GM12892 (cell line): Measurements from ENCODE around the gene CYB5A.
A peak's percentile ranks its signal among the peaks of the same experiment; 100 is the strongest.

ENCODE experiments used
- DNase-seq: peaks from one replicate; pipeline ENCODE4 v3.0.0; 2011; ENCODE audit not compliant: insufficient read length
- FAIRE-seq: peaks from 2 replicates; lab custom pipeline; 2011; peaks lifted over from hg19 to GRCh38; lab: Jason Lieb, UNC
- POLR2A ChIP-seq: IDR thresholded peaks from 2 replicates; pipeline ENCODE4 v1.6.1; 2011; ENCODE audit warnings: low read depth, low read length, control low read depth
- POLR2AphosphoS5 ChIP-seq: IDR thresholded peaks from 2 replicates; pipeline ENCODE4 v1.6.1; 2011; ENCODE audit warnings: low read depth, low read length, control low read depth
- TAF1 ChIP-seq: IDR thresholded peaks from 2 replicates; pipeline ENCODE4 v1.6.1; 2011; ENCODE audit warnings: low read depth, mild to moderate bottlenecking, control low read depth, low read length, borderline replicate concordance

CYB5A gene

DNA sequence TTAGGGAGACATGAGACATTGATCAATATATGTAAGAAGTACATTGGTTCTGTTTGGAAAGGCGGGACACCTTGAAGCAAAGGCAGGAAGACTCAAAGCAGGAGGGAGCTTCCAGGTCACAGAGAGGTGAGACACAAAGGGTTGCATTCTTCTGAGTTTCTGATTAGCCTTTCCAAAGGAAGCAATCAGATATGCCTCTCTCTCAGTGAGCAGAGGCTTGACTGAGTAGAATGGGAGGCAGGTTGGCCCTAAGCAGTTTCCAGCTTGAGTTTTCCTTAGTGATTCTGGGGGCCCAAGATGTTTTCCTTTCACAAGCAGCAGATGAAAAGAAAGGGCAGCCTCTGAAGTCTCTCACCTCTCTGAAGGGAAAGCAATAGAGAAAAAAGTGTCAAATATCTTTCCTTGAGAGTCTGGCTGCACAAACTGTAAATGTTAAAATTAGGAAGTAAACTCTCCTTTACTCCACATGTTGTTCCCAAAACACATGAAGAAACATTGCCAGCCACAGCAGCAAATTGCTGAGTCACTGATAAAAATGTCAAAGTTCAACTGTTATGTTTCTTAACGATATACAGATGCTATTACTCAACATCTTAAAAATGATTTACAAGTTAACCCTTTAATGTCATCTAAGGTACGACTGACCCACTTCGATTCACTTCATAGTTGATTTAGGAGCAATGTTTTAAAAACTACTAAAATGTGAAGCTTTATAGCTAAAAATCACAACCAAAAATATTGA is 40.3 kb downstream of the CYB5A start:
- DNase-seq (no peak), FAIRE-seq (no peak)
- TF ChIP-seq POLR2AphosphoS5 (no peak), POLR2A (no peak), TAF1 (no peak)

DNA sequence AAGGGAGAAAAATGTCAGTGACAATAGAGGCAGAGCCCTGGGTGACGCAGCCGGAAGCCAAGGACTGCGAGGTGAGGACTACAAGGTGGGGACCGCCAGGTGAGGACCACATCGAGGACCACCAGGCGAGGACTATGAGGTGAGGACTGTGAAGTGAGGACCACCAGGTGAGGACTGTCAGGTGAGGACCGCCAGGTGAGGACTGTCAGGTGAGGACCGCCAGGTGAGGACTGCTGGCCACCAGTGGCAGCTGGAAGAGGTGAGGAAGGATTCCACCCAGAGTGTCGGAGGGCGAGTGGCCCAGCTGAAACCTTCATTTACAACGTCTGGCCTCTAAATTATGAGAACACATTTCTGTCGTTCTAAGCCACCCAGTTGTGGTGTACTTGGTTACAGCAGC is 41.6 kb downstream of the CYB5A start:
- TF ChIP-seq TAF1 (no peak), POLR2A (no peak), POLR2AphosphoS5 (no peak)
- no peak for FAIRE-seq
- no peak for DNase-seq

DNA sequence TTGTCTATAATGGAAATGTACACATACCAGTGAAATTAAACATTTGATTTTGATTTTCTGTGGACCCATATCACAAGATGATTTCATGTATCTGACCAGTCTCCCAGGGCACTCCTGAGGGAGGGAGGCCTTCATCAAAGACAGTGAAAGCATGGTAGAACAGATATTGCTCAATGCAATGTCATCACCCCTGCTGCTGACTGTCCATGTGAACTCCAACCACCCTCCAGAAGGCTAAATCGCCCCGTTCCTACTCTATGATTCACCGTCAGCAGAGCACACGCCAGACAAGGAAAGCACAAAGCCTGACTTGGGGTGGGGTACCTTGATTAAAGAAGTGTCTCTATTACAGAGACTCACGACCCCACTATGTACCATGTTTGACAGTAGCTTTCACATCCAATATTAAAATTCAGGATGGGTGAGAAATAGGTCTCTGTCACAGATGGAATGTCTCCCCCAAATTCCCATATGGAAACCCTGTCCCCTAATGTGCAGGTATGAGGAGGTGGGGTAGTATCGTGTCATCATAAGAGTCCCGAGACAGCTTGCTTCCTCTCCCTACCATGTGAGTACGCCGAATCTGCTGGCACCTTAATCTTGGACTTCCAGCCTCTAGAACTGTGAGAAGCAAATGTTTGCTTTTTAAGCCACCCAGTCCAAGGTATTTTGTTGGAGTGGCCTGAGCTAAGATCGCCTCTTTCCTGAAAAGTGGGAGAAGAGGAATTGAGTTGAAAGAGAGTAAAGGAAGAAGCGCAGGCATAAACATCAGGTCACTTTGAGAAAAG is 42.4 kb downstream of the CYB5A start:
- no peak for TF ChIP-seq TAF1
- TF ChIP-seq POLR2A = no peak
- TF ChIP-seq POLR2AphosphoS5 = no peak
- no peak for FAIRE-seq
- DNase-seq = no peak

DNA sequence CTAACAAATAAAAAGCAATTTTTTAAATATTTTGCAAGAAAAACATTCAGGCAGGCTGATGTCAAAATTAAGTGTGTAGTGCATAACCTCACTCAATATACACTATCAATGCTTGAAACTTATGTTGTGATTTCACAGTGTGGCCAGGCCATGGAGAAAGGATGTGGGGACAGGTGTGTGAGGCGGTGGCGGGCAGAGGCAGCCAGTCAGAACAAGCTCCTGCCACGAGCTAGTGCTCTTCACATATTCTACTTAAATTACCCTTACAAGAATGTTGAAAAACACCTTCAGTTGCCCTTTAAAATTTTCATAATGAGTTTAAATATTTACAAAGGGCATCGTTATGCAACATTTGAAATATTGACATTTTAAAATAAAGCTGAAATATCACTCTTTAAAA is 43.2 kb downstream of the CYB5A start:
- FAIRE-seq = no peak
- DNase-seq = no peak
- TF ChIP-seq TAF1 (no peak), POLR2AphosphoS5 (no peak), POLR2A (no peak)

DNA sequence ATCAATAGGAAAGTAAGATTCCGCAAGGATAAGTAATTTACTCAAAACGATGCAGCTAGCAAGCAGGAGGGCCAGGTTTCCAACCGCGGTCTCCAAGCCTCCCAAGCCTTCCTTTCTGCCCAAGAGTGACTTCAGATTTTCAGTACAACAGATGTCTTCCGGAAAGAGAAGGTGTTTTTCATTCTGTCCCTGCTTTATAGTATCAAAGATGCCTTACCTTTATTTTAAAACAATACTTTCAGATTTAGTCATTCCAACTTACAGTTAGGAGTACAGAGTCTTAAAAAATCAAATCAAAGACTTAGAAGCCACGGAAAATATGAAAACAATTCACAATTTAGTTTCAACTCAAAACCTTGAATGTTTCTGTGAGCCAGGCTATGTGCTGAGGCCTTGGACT is 43.6 kb downstream of the CYB5A start:
- DNase-seq (no peak), FAIRE-seq (no peak)
- no peak for TF ChIP-seq POLR2A
- no peak for TF ChIP-seq TAF1
- no peak for TF ChIP-seq POLR2AphosphoS5

DNA sequence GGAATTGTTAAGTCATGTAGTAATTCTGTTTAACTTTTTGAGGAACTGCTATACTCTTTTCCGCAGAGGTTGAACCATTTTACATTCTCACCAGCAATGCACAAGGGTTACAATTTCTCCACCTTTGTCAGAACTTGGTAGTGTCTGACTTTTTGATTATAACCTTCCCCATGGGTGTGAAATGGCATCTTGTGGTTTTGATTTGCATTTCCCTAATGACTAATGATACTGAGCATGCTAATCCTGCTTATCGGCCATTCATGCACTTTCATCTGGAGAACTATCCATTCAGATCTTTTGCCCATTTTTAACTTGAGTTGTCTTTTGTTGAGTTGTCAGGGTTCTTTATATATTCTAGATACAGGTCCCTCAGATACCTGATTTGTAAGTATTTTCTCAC is 47.2 kb downstream of the CYB5A start:
- TF ChIP-seq TAF1 (no peak), POLR2A (no peak), POLR2AphosphoS5 (no peak)
- DNase-seq = no peak
- no peak for FAIRE-seq

DNA sequence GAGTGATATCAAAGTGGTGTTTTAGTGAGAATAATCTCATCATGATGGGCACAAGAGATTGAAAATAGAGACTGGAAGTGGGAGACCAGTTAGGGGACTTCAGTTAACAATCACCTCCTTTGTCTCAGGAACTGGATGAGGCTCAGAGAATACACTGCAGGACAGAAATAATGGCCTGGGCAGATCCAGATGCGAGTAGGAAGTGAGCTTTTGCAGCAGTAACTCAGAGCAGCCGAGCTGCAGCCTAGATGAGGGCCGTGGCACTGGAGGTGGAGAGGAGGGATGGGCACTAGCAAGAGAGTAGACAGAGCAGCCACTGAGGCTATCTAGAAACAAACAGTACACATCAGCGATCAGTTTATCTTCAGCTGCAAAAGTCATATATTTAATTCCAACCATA is 48.6 kb downstream of the CYB5A start:
- FAIRE-seq = no peak
- TF ChIP-seq POLR2AphosphoS5 = no peak
- no peak for TF ChIP-seq TAF1
- no peak for TF ChIP-seq POLR2A
- DNase-seq = no peak

DNA sequence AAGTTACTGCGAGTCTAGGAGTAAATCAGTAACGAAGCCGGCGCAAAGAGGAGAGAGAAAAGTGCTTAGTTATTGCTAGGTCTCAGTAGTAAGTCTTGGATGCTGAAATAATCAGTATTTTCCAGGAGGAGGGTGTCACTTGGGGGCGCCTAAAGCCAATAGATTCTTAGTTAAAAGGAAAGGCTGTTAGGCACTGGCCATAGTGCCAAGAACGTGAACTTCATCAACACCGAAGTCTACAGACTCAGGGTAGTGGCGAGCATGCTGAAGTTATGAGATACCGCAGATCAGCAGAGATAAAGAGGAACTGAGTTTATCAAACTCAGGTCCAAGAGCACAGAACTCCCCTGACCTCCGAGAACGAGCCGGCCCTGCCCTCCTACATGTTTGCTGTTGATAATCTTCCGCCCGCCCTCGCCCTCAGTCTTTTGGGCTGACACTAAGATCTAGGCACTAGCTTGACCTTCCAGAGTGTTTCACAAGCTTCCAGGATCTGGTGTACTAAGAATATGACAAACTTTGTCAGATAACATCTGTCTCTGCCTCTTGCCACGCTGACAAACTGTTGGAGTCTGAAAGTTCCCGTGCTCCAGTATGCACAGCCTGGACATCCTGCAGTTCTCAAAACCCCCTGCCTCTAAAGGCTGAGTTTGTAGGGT is 49.2 kb downstream of the CYB5A start:
- TF ChIP-seq POLR2AphosphoS5 (no peak), POLR2A (no peak), TAF1 (no peak)

DNA sequence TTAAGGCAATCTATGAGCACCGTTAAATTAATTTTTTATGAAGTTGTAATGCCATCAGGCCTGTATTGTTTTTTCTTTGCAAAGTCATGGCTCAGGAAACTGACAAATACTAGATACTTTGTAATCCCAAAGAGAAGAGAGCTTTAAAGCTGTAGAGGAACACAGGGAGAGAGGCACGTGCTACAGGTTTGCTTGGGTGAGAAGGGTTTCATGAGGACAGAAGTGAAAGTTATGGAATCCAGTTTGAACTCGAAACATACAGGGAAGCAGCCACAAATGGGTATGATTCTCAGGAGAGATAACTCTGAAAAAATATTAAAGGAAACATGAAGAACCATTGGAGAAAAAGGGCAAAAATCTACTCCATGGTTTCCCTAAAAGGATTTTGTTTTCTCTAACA is 49.8 kb downstream of the CYB5A start:
- FAIRE-seq (no peak), DNase-seq (no peak)
- TF ChIP-seq POLR2A = no peak
- no peak for TF ChIP-seq TAF1
- no peak for TF ChIP-seq POLR2AphosphoS5

More for the DNA sequence above, 49.2 kb downstream of the CYB5A start:
- FAIRE-seq (peak; percentile 21), DNase-seq (no peak)

DNA sequence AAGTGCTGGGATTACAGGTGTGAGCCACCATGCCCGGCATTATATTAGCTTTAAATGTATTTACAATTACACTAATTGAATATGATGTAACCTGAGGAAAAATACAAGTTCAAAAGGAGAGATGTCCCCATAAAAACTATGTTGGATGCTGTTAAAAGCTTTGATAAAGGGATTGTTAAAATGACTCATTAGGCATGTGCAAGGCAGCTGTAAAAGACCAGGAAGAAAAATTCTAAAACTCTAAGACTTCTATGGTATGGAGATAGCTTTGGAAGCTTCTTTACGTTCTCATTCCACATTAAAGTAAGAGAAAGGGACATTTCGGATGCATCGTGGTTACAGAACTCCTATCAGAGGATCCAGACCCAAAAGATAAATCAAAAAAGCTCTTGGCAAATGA is 50.3 kb downstream of the CYB5A start:
- no peak for FAIRE-seq
- DNase-seq = no peak

DNA sequence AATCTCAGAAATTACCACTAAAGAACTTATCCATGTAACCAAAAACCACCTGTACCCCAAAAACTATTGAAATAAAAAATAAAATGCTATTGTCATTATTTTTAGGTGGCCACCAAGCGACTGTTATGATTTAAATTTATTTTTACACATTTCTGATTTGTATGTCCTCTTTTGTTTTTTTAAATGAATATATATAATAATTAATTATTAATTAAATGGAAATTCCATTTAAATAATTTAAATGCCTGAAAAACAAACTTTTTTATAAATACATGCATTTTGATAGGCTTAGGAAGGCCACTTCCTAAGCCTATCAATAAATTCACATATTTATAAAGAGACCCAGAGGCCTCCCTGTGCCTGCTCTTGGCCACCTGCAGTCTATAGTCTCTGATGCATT is 52.2 kb downstream of the CYB5A start:
- TF ChIP-seq POLR2AphosphoS5 (no peak), TAF1 (no peak), POLR2A (no peak)
- DNase-seq (no peak), FAIRE-seq (no peak)

More for the DNA sequence above, 50.3 kb downstream of the CYB5A start:
- no peak for TF ChIP-seq POLR2A
- TF ChIP-seq POLR2AphosphoS5 = no peak
- TF ChIP-seq TAF1 = no peak
